ENCODE measurements around the gene STAC3.

STAC3 gene

GRCh38 chr12:57219205-57219992 lies 31.6 kb downstream of the STAC3 start:
- DNase-seq (ENCODE audit: insufficient read length, low spot score), result no peak

GRCh38 chr12:57218030-57218853 lies 32.7 kb downstream of the STAC3 start:
- DNase-seq (ENCODE audit: insufficient read length, low spot score), result no peak
- TF ChIP-seq POLR2AphosphoS5 (IDR thresholded peaks at IDR 0.05; ENCODE audit: low read depth, low read length) (no peak), TAF1 (IDR thresholded peaks at IDR 0.05; ENCODE audit: low read depth, low read length) (no peak), SPI1 (IDR thresholded peaks at IDR 0.05; ENCODE audit: low read depth, low read length) (no peak), PAX5 (IDR thresholded peaks at IDR 0.05; ENCODE audit: insufficient read depth, low read length, severe bottlenecking) (no peak), POLR2A (IDR thresholded peaks at IDR 0.05; ENCODE audit: low read depth, low read length) (no peak), POU2F2 (IDR thresholded peaks at IDR 0.05; ENCODE audit: low read depth, low read length) (no peak)
- no peak for FAIRE-seq

More at GRCh38 chr12:57219205-57219992, 31.6 kb downstream of the STAC3 start:
- FAIRE-seq, result no peak
- TF ChIP-seq POLR2A (IDR thresholded peaks at IDR 0.05; ENCODE audit: low read depth, low read length) (no peak), POU2F2 (IDR thresholded peaks at IDR 0.05; ENCODE audit: low read depth, low read length) (no peak), TAF1 (IDR thresholded peaks at IDR 0.05; ENCODE audit: low read depth, low read length) (no peak), PAX5 (IDR thresholded peaks at IDR 0.05; ENCODE audit: insufficient read depth, low read length, severe bottlenecking) (no peak), POLR2AphosphoS5 (IDR thresholded peaks at IDR 0.05; ENCODE audit: low read depth, low read length) (no peak), SPI1 (IDR thresholded peaks at IDR 0.05; ENCODE audit: low read depth, low read length) (no peak)

- TF ChIP-seq POU2F2 (IDR thresholded peaks at IDR 0.05; ENCODE audit: low read depth, low read length) (no peak), SPI1 (IDR thresholded peaks at IDR 0.05; ENCODE audit: low read depth, low read length) (no peak)
- DNase-seq (ENCODE audit: insufficient read length, low spot score), result no peak
- FAIRE-seq, result peak; percentile 83
These were observed 33.8 kb downstream of the STAC3 start for GRCh38 chr12:57216921-57217879.

- FAIRE-seq (no peak), DNase-seq (ENCODE audit: insufficient read length, low spot score) (no peak)
- TF ChIP-seq POLR2A (IDR thresholded peaks at IDR 0.05; ENCODE audit: low read depth, low read length), result no peak
- no peak for TF ChIP-seq POLR2AphosphoS5 (IDR thresholded peaks at IDR 0.05; ENCODE audit: low read depth, low read length)
- TF ChIP-seq TAF1 (IDR thresholded peaks at IDR 0.05; ENCODE audit: low read depth, low read length), result no peak
- no peak for TF ChIP-seq POU2F2 (IDR thresholded peaks at IDR 0.05; ENCODE audit: low read depth, low read length)
- no peak for TF ChIP-seq SPI1 (IDR thresholded peaks at IDR 0.05; ENCODE audit: low read depth, low read length)
- TF ChIP-seq PAX5 (IDR thresholded peaks at IDR 0.05; ENCODE audit: insufficient read depth, low read length, severe bottlenecking), result no peak
These were observed 34.7 kb downstream of the STAC3 start, which contains the start of gene NXPH4 for GRCh38 chr12:57216014-57216911. TSS of gene NXPH4 (plus strand) at chr12:57216794. CDS start at chr12:57216970, 176 bp downstream.

- peak; percentile 90 for FAIRE-seq
- DNase-seq (ENCODE audit: insufficient read length, low spot score), result peak; percentile 64
- no peak for TF ChIP-seq POLR2A (IDR thresholded peaks at IDR 0.05; ENCODE audit: low read depth, low read length)
These were observed 35.3 kb downstream of the STAC3 start for GRCh38 chr12:57215668-57216013.

GRCh38 chr12:57215065-57215464 lies 35.9 kb downstream of the STAC3 start:
- TF ChIP-seq POLR2AphosphoS5 (IDR thresholded peaks at IDR 0.05; ENCODE audit: low read depth, low read length) (no peak), POU2F2 (IDR thresholded peaks at IDR 0.05; ENCODE audit: low read depth, low read length) (no peak), PAX5 (IDR thresholded peaks at IDR 0.05; ENCODE audit: insufficient read depth, low read length, severe bottlenecking) (no peak), TAF1 (IDR thresholded peaks at IDR 0.05; ENCODE audit: low read depth, low read length) (no peak), SPI1 (IDR thresholded peaks at IDR 0.05; ENCODE audit: low read depth, low read length) (no peak), POLR2A (IDR thresholded peaks at IDR 0.05; ENCODE audit: low read depth, low read length) (no peak)
- FAIRE-seq (peak; percentile 67), DNase-seq (ENCODE audit: insufficient read length, low spot score) (no peak)

GRCh38 chr12:57214398-57214781 lies 36.6 kb downstream of the STAC3 start:
- DNase-seq (ENCODE audit: insufficient read length, low spot score) (peak; percentile 69), FAIRE-seq (peak; percentile 85)
- TF ChIP-seq TAF1 (IDR thresholded peaks at IDR 0.05; ENCODE audit: low read depth, low read length) (no peak), POLR2A (IDR thresholded peaks at IDR 0.05; ENCODE audit: low read depth, low read length) (no peak), POLR2AphosphoS5 (IDR thresholded peaks at IDR 0.05; ENCODE audit: low read depth, low read length) (no peak), SPI1 (IDR thresholded peaks at IDR 0.05; ENCODE audit: low read depth, low read length) (no peak), PAX5 (IDR thresholded peaks at IDR 0.05; ENCODE audit: insufficient read depth, low read length, severe bottlenecking) (no peak), POU2F2 (IDR thresholded peaks at IDR 0.05; ENCODE audit: low read depth, low read length) (no peak)

- FAIRE-seq (no peak), DNase-seq (ENCODE audit: insufficient read length, low spot score) (no peak)
- TF ChIP-seq SPI1 (IDR thresholded peaks at IDR 0.05; ENCODE audit: low read depth, low read length), result no peak
- no peak for TF ChIP-seq POU2F2 (IDR thresholded peaks at IDR 0.05; ENCODE audit: low read depth, low read length)
- no peak for TF ChIP-seq POLR2A (IDR thresholded peaks at IDR 0.05; ENCODE audit: low read depth, low read length)
- TF ChIP-seq POLR2AphosphoS5 (IDR thresholded peaks at IDR 0.05; ENCODE audit: low read depth, low read length), result no peak
These were observed 37.1 kb downstream of the STAC3 start for GRCh38 chr12:57213763-57214397.
